NCI-H1048 (cell line): ENCODE measurements around the gene TBCA.

Experiments
- DNase-seq: peaks from one replicate; lab custom pipeline; 2025; lab: John Stamatoyannopoulos, UW

TBCA gene

DNA sequence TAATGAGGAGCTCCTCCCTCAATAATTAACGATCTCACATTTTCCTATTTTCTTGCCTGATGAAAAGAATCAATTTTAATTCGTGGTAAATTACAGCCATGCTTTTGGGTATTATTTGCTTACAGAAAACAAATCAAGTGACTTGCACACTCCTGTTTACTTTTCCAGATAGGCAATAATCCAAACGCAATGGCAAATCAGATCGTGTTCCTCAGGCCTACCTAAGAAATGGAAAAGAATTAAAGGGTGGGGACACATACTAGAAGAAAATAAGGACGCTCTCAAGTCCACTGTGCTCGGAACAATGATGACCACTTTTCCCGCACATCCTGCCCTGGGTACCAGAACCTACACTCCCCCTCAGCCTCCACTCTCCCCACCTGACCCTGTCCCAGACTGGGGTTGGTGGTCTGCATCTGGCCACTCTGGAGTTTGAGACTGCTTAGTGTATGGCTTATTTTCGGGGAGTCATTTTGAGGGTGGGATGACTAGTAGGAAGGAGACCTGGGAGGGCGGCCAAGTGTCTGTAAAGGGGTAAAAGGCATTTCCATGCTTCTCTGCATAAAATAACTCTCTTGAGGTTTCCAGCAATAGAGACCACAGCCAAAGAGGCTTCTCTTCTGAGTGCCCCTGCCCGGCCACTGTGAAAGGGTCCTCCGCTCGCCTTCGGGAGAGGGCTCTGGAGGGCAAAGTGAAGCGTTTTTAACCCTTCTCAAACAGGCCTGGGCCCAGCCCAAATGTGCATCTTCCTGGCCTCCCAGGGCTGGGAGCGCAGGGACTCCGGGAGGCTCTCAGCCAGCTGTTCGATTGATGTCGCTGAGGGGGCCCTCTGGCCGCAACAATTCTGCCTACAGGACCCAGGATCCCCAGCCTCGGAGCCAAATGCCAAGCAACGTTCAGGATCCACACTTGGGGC is 133.1 kb downstream of the TBCA start:
- no peak for DNase-seq

- no peak for DNase-seq
These were observed 134.0 kb downstream of the TBCA start for GRCh38 chr5:77641963-77642737.

DNA sequence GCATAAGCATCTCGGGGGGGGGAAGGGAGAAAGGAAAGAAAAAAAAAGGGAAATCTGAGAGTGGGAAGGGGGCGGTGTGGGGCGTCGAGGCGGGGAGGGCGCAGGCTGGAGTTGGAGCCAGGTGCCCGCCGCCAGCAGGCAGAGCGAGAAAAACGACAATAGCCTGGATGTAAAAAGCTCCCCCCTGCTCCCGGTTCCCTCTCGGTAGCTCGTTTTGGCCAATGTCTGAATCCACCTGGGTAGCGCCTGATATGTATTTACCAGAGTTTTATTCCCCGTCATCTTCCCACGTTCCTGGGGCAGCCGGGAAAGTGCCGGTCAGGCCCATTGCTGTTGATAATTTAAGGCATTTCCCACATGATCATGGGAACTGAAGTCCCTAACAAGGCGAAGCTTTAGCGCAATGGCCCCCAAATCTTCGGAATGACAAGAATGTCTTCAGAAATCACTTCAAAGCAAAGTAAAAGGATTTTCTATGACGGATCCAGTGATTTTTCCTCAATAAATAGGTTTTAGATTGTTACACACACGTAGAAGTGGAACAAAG is 134.7 kb downstream of the TBCA start:
- no peak for DNase-seq
